Measurements from ENCODE around the gene CEACAM16.

CEACAM16 gene, protein sequence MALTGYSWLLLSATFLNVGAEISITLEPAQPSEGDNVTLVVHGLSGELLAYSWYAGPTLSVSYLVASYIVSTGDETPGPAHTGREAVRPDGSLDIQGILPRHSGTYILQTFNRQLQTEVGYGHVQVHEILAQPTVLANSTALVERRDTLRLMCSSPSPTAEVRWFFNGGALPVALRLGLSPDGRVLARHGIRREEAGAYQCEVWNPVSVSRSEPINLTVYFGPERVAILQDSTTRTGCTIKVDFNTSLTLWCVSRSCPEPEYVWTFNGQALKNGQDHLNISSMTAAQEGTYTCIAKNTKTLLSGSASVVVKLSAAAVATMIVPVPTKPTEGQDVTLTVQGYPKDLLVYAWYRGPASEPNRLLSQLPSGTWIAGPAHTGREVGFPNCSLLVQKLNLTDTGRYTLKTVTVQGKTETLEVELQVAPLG

DNA sequence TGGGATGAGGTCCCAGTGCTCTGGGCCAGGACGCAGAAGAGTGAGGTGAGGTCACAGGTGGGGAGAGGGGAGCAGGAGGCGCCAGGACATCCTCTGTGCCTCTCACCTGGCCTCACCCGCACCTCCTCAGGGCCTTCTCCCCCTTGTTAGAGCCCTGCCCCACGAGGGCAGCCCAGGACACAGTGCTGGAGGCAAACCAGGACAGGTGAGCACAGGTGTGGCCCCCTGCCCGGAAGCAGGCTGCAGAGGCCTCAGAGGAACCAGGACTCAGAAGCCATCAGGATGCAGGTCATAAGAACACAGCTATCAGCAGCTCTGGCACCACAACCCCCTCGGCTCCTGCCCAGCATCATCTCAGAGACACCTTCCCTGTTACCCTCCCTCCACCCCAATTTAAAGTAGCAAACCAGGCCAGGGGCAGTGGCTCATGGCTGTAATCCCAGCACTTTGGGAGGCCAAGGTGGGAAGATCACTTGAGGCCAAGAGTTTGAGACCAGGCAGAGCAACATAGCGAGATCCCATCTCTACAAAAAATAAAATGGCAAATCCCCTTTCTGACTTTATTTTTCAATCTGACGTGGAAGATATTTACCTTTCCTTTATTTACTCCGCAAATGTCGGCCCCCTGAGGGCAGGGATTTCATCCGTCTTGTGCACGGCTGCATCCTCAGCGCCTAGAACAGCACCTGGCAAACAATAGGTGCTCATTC, at the start of gene CEACAM16:
Gene CEACAM16, plus strand, starts transcription at position 660 of the 710 bp plus-strand sequence. CDS start 2,306 bp downstream, outside the sequence.
- Histone ChIP-seq H3K27me3 (ENCODE audit: control insufficient read depth in 2 of 2, insufficient read depth in 2 of 2, low read length in 2 of 2) (peaks cover 0 to 3% of the 10 kb centered on the region in 2 donors), H3K9me3 (ENCODE audit: control insufficient read depth in 2 of 2, low read length in 2 of 2) (no peaks in the 10 kb centered on the region), H3K4me3 (ENCODE audit: low read length in 2 of 2) (no peak within 1 kb of the TSS), H3K27ac (ENCODE audit: low read depth in 2 of 2, low read length in 2 of 2) (peak within 1 kb of the TSS; percentile 48 to 65), H3K9ac (ENCODE audit: low read depth in 1 of 2, low read length in 2 of 2) (peak within 1 kb of the TSS; percentile 32 to 47), H3K4me1 (ENCODE audit: control insufficient read depth in 2 of 2, insufficient read depth in 2 of 2, low read length in 2 of 2) (peaks cover 20 to 56% of the 10 kb centered on the region in 2 donors), H3K36me3 (ENCODE audit: control insufficient read depth in 2 of 2, insufficient read depth in 2 of 2, low read length in 2 of 2) (no peaks in the 10 kb centered on the region)

DNA sequence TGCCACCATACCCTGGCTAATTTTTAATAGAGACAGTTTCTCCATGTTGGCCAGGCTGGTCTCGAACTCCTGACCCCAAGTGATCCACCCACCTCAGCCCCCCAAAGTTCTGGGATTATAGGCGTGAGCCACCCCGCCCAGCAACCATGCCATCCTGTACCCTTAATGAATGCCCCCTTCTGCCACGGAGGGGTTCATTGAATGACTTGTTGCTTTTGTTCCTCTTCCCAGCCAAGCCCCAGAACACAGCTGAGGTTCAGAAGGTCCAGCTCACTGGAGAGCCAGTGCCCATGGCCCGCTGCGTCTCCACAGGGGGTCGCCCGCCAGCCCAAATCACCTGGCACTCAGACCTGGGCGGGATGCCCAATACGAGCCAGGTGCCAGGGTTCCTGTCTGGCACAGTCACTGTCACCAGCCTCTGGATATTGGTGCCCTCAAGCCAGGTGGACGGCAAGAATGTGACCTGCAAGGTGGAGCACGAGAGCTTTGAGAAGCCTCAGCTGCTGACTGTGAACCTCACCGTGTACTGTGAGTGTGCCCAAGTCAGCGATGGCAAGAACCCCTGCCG, 49.3 kb upstream of the CEACAM16 start:
- Histone ChIP-seq H3K4me3 (ENCODE audit: low read length in 2 of 2) (no peak overlapping the region), H3K27me3 (ENCODE audit: control insufficient read depth in 2 of 2, insufficient read depth in 2 of 2, low read length in 2 of 2) (no peaks in the 10 kb centered on the region), H3K4me1 (ENCODE audit: control insufficient read depth in 2 of 2, insufficient read depth in 2 of 2, low read length in 2 of 2) (peaks cover 0 to 4% of the 10 kb centered on the region in 2 donors), H3K9ac (ENCODE audit: low read depth in 1 of 2, low read length in 2 of 2) (no peak overlapping the region), H3K27ac (ENCODE audit: low read depth in 2 of 2, low read length in 2 of 2) (no peak overlapping the region), H3K9me3 (ENCODE audit: control insufficient read depth in 2 of 2, low read length in 2 of 2) (no peaks in the 10 kb centered on the region), H3K36me3 (ENCODE audit: control insufficient read depth in 2 of 2, insufficient read depth in 2 of 2, low read length in 2 of 2) (peaks cover 36% of the 10 kb centered on the region in 2 donors)

DNA sequence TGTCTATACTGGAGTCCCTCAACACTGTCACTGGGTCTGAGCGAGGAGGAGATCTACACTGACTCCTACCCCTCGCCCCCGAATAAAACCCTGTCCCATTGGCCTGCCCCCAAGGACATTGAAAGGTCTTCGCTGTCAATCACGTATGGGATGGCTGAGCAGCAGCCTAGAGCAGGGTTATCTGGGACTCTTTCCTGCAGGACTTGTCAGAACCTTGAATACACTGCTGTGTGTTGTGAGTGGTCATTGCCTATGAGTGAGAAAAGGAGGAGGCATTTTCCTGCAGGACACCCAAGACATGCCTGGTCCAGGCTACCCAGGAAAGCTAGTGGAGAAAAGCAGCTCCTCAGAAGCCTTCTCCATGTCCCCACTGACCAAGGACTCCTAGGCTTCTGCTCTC, 45.6 kb upstream of the CEACAM16 start:
- H3K9me3 ChIP-seq (ENCODE audit: control insufficient read depth in 2 of 2, low read length in 2 of 2) = no peaks in the 10 kb centered on the region
- no peak overlapping the region for H3K9ac ChIP-seq (ENCODE audit: low read depth in 1 of 2, low read length in 2 of 2)
- H3K4me3 ChIP-seq (ENCODE audit: low read length in 2 of 2) = no peak overlapping the region
- no peaks in the 10 kb centered on the region for H3K27me3 ChIP-seq (ENCODE audit: control insufficient read depth in 2 of 2, insufficient read depth in 2 of 2, low read length in 2 of 2)
- H3K36me3 ChIP-seq (ENCODE audit: control insufficient read depth in 2 of 2, insufficient read depth in 2 of 2, low read length in 2 of 2) = peaks cover 49 to 54% of the 10 kb centered on the region in 2 donors
- H3K27ac ChIP-seq (ENCODE audit: low read depth in 2 of 2, low read length in 2 of 2) = no peak overlapping the region
- H3K4me1 ChIP-seq (ENCODE audit: control insufficient read depth in 2 of 2, insufficient read depth in 2 of 2, low read length in 2 of 2) = peaks cover 3 to 4% of the 10 kb centered on the region in 2 donors

DNA sequence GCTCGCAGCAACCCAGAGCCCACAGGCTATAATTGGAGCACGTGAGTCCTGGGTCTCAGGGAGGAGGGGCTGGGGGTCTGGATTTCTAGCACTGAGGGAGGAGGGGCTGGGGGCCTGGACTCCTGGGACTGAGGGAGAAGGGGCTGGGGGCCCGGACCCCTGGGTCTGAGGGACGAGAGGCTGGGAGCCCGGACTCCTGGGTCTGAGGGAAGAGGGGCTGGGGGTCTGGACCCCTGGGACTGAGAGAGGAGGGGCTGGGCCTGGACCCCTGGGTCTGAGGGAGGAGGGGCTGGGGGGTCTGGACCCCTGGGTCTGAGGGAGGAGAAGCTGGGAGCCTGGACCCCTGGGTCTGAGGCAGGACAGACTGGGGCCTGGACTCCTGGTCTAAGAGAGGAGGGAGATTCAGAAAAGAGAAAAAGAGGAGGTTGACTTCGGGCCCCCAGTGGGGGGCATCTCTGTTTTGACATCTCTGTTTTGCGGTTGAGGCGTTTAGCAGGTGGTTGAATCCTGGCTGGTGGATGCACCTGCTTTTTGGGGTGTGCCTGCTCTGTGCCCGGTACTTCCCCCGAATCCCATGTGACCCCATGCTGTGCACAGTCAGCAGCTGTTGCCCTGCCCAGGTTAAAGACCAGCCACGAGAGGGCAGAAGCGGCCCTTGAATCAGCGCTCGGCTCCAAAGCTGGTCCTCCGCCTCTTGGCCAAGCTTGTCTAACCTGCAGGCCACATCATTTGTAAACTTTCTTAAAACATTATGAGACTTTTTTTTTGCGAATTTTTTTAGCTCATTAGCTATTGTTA, 44.8 kb upstream of the CEACAM16 start:
- Histone ChIP-seq H3K27me3 (ENCODE audit: control insufficient read depth in 2 of 2, insufficient read depth in 2 of 2, low read length in 2 of 2) (no peaks in the 10 kb centered on the region), H3K36me3 (ENCODE audit: control insufficient read depth in 2 of 2, insufficient read depth in 2 of 2, low read length in 2 of 2) (peaks cover 44 to 56% of the 10 kb centered on the region in 2 donors), H3K4me3 (ENCODE audit: low read length in 2 of 2) (no peak overlapping the region), H3K9me3 (ENCODE audit: control insufficient read depth in 2 of 2, low read length in 2 of 2) (no peaks in the 10 kb centered on the region), H3K4me1 (ENCODE audit: control insufficient read depth in 2 of 2, insufficient read depth in 2 of 2, low read length in 2 of 2) (peaks cover 0 to 3% of the 10 kb centered on the region in 2 donors), H3K9ac (ENCODE audit: low read depth in 1 of 2, low read length in 2 of 2) (no peak overlapping the region), H3K27ac (ENCODE audit: low read depth in 2 of 2, low read length in 2 of 2) (no peak overlapping the region)

DNA sequence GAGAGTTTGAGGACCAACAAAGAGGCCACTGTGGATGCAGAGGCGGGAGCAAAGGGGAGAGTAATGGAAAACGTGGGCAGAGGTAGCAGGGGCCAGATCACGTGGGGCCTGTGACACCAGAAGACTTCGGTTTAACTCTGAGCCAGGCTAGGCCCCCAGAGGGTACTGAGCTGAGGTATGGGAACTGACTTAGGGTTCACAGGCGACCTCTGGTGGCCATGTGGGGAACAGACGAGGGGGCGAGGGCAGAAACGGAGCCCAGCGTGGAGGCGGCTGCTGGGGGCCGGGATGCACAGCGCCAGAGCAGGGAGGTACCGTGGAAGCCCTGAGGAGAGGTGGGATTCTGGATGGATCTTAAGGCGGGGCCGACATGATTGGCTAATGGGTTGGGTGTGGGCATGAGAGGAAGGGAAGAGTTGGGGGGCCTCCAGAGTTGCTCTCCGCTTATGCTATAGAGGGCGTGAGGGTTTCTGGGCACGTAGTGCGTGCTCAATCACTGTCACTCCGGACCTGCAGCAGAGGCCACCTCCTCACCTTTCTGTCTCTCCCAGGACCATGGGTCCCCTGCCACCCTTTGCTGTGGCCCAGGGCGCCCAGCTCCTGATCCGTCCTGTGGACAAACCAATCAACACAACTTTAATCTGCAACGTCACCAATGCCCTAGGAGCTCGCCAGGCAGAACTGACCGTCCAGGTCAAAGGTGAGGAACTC, 41.6 kb upstream of the CEACAM16 start:
- Histone ChIP-seq H3K36me3 (ENCODE audit: control insufficient read depth in 2 of 2, insufficient read depth in 2 of 2, low read length in 2 of 2) (peaks cover 46 to 58% of the 10 kb centered on the region in 2 donors), H3K9me3 (ENCODE audit: control insufficient read depth in 2 of 2, low read length in 2 of 2) (no peaks in the 10 kb centered on the region)

DNA sequence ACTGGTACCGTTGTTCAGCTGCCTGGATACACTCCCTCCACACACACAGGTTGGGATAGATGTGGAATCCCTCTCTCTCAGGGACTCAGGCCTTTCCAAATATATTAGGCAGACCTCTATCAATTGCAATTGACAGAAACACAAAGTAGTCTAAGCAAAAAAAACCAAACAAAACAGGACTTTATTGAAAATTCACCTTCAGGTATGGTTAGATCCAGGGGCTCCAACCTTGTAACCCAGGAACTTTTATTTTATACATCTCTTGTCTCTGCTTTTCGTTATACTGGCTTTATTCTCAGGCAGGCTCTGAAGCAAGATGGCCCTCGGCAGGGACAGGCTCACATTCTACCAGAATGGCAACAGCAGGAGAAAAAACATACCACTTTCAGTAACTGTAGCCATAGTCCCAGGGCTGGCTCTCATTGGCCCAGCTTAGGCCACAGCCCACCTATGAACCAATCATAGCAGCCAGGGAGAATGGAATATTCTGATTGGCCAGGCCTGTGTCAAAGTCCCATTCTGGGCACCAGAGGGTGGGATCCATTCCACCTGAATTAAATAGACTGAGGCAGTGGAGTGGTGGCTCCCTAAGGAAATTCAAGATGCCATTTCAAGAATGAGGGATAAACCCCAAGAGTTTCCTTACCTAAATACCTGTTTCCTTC, 40.8 kb upstream of the CEACAM16 start:
- Histone ChIP-seq H3K36me3 (ENCODE audit: control insufficient read depth in 2 of 2, insufficient read depth in 2 of 2, low read length in 2 of 2) (peaks cover 51 to 60% of the 10 kb centered on the region in 2 donors), H3K27me3 (ENCODE audit: control insufficient read depth in 2 of 2, insufficient read depth in 2 of 2, low read length in 2 of 2) (no peaks in the 10 kb centered on the region), H3K9ac (ENCODE audit: low read depth in 1 of 2, low read length in 2 of 2) (no peak overlapping the region), H3K9me3 (ENCODE audit: control insufficient read depth in 2 of 2, low read length in 2 of 2) (no peaks in the 10 kb centered on the region), H3K27ac (ENCODE audit: low read depth in 2 of 2, low read length in 2 of 2) (no peak overlapping the region), H3K4me1 (ENCODE audit: control insufficient read depth in 2 of 2, insufficient read depth in 2 of 2, low read length in 2 of 2) (peaks cover 0 to 3% of the 10 kb centered on the region in 2 donors), H3K4me3 (ENCODE audit: low read length in 2 of 2) (no peak overlapping the region)

More for the DNA sequence above, 41.6 kb upstream of the CEACAM16 start:
- Histone ChIP-seq H3K27ac (ENCODE audit: low read depth in 2 of 2, low read length in 2 of 2) (no peak overlapping the region), H3K27me3 (ENCODE audit: control insufficient read depth in 2 of 2, insufficient read depth in 2 of 2, low read length in 2 of 2) (no peaks in the 10 kb centered on the region), H3K4me3 (ENCODE audit: low read length in 2 of 2) (no peak overlapping the region), H3K9ac (ENCODE audit: low read depth in 1 of 2, low read length in 2 of 2) (no peak overlapping the region), H3K4me1 (ENCODE audit: control insufficient read depth in 2 of 2, insufficient read depth in 2 of 2, low read length in 2 of 2) (peaks cover 0 to 3% of the 10 kb centered on the region in 2 donors)

DNA sequence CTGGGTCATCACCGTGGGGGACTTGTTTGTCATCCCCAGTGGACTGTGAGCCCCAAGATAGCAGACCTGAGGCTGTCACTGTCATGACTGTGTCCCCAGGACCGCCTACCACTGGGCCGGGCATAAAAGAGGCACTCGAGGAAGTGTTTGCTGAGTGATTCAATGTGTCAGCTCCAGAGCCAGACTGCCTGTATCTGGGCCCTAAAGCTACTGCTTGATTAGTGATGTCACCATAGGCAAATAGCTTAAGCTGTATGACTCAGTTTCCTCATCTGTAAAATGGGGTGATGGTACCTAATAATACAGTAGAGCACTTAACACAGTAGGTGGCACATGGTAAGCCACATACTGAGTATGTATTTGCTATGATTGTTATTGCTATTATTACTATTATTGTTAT, 38.9 kb upstream of the CEACAM16 start:
- Histone ChIP-seq H3K27ac (ENCODE audit: low read depth in 2 of 2, low read length in 2 of 2) (no peak overlapping the region), H3K4me3 (ENCODE audit: low read length in 2 of 2) (no peak overlapping the region), H3K9me3 (ENCODE audit: control insufficient read depth in 2 of 2, low read length in 2 of 2) (no peaks in the 10 kb centered on the region), H3K4me1 (ENCODE audit: control insufficient read depth in 2 of 2, insufficient read depth in 2 of 2, low read length in 2 of 2) (peaks cover 0 to 3% of the 10 kb centered on the region in 2 donors), H3K9ac (ENCODE audit: low read depth in 1 of 2, low read length in 2 of 2) (no peak overlapping the region), H3K27me3 (ENCODE audit: control insufficient read depth in 2 of 2, insufficient read depth in 2 of 2, low read length in 2 of 2) (no peaks in the 10 kb centered on the region), H3K36me3 (ENCODE audit: control insufficient read depth in 2 of 2, insufficient read depth in 2 of 2, low read length in 2 of 2) (peaks cover 48 to 53% of the 10 kb centered on the region in 2 donors)

DNA sequence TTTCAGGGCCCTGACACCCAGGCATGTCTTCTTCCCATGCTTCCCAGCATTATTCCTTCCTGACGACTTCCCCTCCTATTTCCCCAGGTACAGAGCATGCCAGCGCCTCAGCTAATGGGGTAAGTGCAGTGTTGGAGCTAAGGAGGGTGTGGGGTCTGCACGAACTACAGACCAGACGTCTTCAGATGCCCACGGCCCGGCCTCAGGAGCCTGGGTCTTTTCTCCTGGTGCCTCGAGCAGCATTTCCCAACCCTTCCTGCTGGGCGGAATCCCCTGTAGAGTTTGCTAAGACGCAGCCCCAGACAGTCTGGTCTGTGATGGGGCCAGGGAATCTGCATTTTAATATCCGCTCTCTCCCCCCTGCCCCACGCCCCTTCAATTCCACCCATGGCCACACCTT, 37.7 kb upstream of the CEACAM16 start:
- no peaks in the 10 kb centered on the region for H3K27me3 ChIP-seq (ENCODE audit: control insufficient read depth in 2 of 2, insufficient read depth in 2 of 2, low read length in 2 of 2)
- no peak overlapping the region for H3K9ac ChIP-seq (ENCODE audit: low read depth in 1 of 2, low read length in 2 of 2)
- H3K36me3 ChIP-seq (ENCODE audit: control insufficient read depth in 2 of 2, insufficient read depth in 2 of 2, low read length in 2 of 2) = peaks cover 38 to 42% of the 10 kb centered on the region in 2 donors
- H3K4me1 ChIP-seq (ENCODE audit: control insufficient read depth in 2 of 2, insufficient read depth in 2 of 2, low read length in 2 of 2) = peaks cover 0 to 3% of the 10 kb centered on the region in 2 donors
- H3K27ac ChIP-seq (ENCODE audit: low read depth in 2 of 2, low read length in 2 of 2) = no peak overlapping the region
- no peak overlapping the region for H3K4me3 ChIP-seq (ENCODE audit: low read length in 2 of 2)
- H3K9me3 ChIP-seq (ENCODE audit: control insufficient read depth in 2 of 2, low read length in 2 of 2) = no peaks in the 10 kb centered on the region

DNA sequence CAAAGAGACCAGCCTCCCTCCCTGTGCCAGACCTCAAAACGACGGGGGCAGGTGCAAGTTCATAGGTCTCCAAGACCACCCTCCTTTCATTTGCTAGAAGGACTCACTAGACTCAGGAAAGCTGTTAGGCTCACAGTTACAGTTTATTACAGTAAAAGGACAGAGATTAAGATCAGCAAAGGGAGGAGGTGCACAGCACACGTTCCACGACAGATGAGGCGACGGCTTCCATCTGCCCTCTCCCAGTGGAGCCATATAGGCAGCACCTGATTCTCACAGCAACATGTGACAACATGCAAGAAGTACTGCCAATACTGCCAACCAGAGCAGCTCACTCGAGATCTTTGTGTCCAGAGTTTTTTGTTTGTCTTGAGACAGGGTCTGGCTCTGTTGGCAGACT, 37.0 kb upstream of the CEACAM16 start:
- H3K27me3 ChIP-seq (ENCODE audit: control insufficient read depth in 2 of 2, insufficient read depth in 2 of 2, low read length in 2 of 2) = no peaks in the 10 kb centered on the region
- no peak overlapping the region for H3K9ac ChIP-seq (ENCODE audit: low read depth in 1 of 2, low read length in 2 of 2)
- no peaks in the 10 kb centered on the region for H3K9me3 ChIP-seq (ENCODE audit: control insufficient read depth in 2 of 2, low read length in 2 of 2)
- H3K27ac ChIP-seq (ENCODE audit: low read depth in 2 of 2, low read length in 2 of 2) = no peak overlapping the region
- peaks cover 34 to 40% of the 10 kb centered on the region in 2 donors for H3K36me3 ChIP-seq (ENCODE audit: control insufficient read depth in 2 of 2, insufficient read depth in 2 of 2, low read length in 2 of 2)
- no peak overlapping the region for H3K4me3 ChIP-seq (ENCODE audit: low read length in 2 of 2)
- H3K4me1 ChIP-seq (ENCODE audit: control insufficient read depth in 2 of 2, insufficient read depth in 2 of 2, low read length in 2 of 2) = peaks cover 0 to 3% of the 10 kb centered on the region in 2 donors
